Right lobe of liver (tissue), 4 donors: ENCODE measurements around the gene CHN2.

ENCODE experiments used
- POLR2A ChIP-seq: fragments of 450-650 bp; IDR thresholded peaks from one replicate; pipeline ENCODE4 v1.6.1; 2017; ENCODE audit warnings: antibody characterized with exemption, mild to moderate bottlenecking
- TF ChIP-seq, protein P1 (sequence below), 4 donors: fragments of 200-600 bp in 3 of 4; fragments of 450-650 bp in 1 of 4; IDR thresholded peaks; one replicate each; pipeline versions ENCODE4 v1.5.1 to v1.8.0; 2016 to 2022; ENCODE audit warnings: antibody characterized with exemption in 4 of 4, mild to moderate bottlenecking in 2 of 4
- donor health status: DM: no; HTN: no; CAD: no.
- donor health status: DM: no; HTN: no; CAD: no.
- donor health status: DM: no; HTN: yes; CAD: no.

- TF ChIP-seq, protein P1, sequence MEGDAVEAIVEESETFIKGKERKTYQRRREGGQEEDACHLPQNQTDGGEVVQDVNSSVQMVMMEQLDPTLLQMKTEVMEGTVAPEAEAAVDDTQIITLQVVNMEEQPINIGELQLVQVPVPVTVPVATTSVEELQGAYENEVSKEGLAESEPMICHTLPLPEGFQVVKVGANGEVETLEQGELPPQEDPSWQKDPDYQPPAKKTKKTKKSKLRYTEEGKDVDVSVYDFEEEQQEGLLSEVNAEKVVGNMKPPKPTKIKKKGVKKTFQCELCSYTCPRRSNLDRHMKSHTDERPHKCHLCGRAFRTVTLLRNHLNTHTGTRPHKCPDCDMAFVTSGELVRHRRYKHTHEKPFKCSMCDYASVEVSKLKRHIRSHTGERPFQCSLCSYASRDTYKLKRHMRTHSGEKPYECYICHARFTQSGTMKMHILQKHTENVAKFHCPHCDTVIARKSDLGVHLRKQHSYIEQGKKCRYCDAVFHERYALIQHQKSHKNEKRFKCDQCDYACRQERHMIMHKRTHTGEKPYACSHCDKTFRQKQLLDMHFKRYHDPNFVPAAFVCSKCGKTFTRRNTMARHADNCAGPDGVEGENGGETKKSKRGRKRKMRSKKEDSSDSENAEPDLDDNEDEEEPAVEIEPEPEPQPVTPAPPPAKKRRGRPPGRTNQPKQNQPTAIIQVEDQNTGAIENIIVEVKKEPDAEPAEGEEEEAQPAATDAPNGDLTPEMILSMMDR (IDR thresholded peaks at IDR 0.05) = no peak
- no peak for TF ChIP-seq POLR2A
These were observed 9.0 kb upstream of the CHN2 start for GRCh38 chr7:29185613-29186012.
